Transverse colon (tissue), 3 donors: ENCODE results near the gene MRPL10.

ENCODE experiments used
- POLR2A ChIP-seq: fragments of 450-650 bp; IDR thresholded peaks from one replicate; pipeline ENCODE4 v1.6.1; 2016; ENCODE audit warnings: antibody characterized with exemption, mild to moderate bottlenecking, moderate library complexity
- TF ChIP-seq, protein P1 (sequence below), 5 experiments: fragments of 200-600 bp in 3 of 5; fragments of 450-650 bp in 2 of 5; sonication (generic) in 3 of 5; IDR thresholded peaks; 1 replicate in 2 of 5; 2 replicates in 3 of 5; pipeline ENCODE4 v1.5.1; 2016 to 2017; ENCODE audit warnings: antibody characterized with exemption in 5 of 5, inconsistent platforms in 3 of 5, mild to moderate bottlenecking in 2 of 5, moderate library complexity in 1 of 5

DNA sequence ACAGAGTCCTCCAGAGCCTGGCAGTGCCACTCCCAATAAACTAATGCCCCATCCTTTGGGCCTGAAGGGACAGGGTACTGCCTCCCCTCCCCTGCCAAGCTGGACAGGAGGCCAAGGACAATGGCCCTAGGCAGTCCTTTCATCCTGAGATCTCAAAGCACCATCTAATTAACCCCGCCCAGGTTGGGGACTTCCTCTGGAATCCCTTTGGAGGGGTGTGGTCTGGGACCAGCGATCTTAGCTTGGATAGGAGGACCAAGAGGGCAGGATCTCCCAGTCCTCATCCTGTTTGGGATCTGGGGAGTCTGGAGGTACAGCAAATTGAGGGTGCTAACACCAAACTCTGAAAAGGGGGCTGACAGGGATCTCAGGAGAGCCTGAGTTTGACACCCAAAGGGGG is 37.8 kb upstream of the MRPL10 start:
- TF ChIP-seq POLR2A = no peak
- TF ChIP-seq, protein P1, sequence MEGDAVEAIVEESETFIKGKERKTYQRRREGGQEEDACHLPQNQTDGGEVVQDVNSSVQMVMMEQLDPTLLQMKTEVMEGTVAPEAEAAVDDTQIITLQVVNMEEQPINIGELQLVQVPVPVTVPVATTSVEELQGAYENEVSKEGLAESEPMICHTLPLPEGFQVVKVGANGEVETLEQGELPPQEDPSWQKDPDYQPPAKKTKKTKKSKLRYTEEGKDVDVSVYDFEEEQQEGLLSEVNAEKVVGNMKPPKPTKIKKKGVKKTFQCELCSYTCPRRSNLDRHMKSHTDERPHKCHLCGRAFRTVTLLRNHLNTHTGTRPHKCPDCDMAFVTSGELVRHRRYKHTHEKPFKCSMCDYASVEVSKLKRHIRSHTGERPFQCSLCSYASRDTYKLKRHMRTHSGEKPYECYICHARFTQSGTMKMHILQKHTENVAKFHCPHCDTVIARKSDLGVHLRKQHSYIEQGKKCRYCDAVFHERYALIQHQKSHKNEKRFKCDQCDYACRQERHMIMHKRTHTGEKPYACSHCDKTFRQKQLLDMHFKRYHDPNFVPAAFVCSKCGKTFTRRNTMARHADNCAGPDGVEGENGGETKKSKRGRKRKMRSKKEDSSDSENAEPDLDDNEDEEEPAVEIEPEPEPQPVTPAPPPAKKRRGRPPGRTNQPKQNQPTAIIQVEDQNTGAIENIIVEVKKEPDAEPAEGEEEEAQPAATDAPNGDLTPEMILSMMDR (IDR thresholded peaks at IDR 0.05) = no peak
